HepG2 (cell line): ENCODE results near the gene MYH9.

Experiments used
- ADNP ChIP-seq: sonication (generic); formaldehyde crosslinking; IDR thresholded peaks from 2 replicates; pipeline ENCODE4 v1.4.0; 2020; ENCODE audit warnings: missing genetic modification reagents
- CTCF ChIP-seq: sonication (generic); formaldehyde crosslinking; IDR thresholded peaks from 2 replicates; pipeline ENCODE4 v1.5.0; 2020; ENCODE audit warnings: mild to moderate bottlenecking, missing genetic modification reagents, moderate library complexity
- EZH2 ChIP-seq: conservative IDR thresholded peaks from 2 replicates; pipeline ENCODE4 v1.6.1; 2012; ENCODE audit warnings: mild to moderate bottlenecking, low read depth, low read length, moderate library complexity
- MYC ChIP-seq: sonication (generic); formaldehyde crosslinking; IDR thresholded peaks from 2 replicates; pipeline ENCODE4 v1.9.0; 2021; ENCODE audit warnings: missing genetic modification reagents, borderline replicate concordance
- NCOA2 ChIP-seq: sonication (generic); formaldehyde crosslinking; IDR thresholded peaks from 2 replicates; pipeline ENCODE4 v1.8.0; 2022; ENCODE audit warnings: inconsistent platforms
- RNF2 ChIP-seq: fragments of 450-650 bp; conservative IDR thresholded peaks from 2 replicates; pipeline ENCODE4 v1.6.1; 2016; ENCODE audit warnings: low read depth
- SIN3A ChIP-seq: IDR thresholded peaks from 2 replicates; pipeline ENCODE4 v1.6.1; 2011; ENCODE audit warnings: low read depth, mild to moderate bottlenecking, control low read depth, low read length, borderline replicate concordance
- ZNF3 ChIP-seq: IDR thresholded peaks from 2 replicates; pipeline ENCODE4 v1.7.0; 2017; ENCODE audit warnings: inconsistent platforms
- ZNF740 ChIP-seq: sonication (generic); formaldehyde crosslinking; IDR thresholded peaks from 2 replicates; pipeline ENCODE4 v1.4.0; 2020; ENCODE audit warnings: missing genetic modification reagents
- ZXDC ChIP-seq: sonication (generic); formaldehyde crosslinking; IDR thresholded peaks from 2 replicates; pipeline ENCODE4 v1.5.0; 2020; ENCODE audit warnings: mild to moderate bottlenecking, missing genetic modification reagents
- TF ChIP-seq, protein P1 (sequence below): sonication (generic); formaldehyde crosslinking; IDR thresholded peaks from 2 replicates; pipeline ENCODE4 v1.4.0; 2020; ENCODE audit warnings: missing genetic modification reagents

DNA sequence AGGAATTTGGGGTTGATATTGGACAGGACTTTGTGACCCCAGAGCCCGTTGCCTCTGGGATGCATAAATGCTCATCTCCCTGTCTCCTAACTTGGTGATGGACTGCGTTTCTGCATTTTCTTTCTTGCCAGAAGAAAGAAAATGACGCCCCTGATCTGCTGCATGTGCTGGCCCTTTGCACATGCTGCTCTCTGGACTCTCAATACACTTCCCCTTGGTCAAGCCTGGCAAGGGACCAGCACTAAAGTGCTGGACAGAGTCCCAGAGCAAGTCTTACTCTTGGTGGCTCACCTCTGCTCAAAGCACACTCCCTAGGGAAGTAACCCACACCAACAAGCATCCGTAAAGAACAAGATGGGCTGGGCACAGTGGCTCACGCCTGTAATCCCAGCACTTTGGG lies 40.7 kb downstream of the MYH9 start:
- no peak for TF ChIP-seq EZH2
- TF ChIP-seq NCOA2 (CRISPR knock-in tag) = no peak
- TF ChIP-seq ADNP (CRISPR knock-in tag) = no peak
- no peak for TF ChIP-seq ZNF3 (CRISPR knock-in tag)
- TF ChIP-seq, protein P1, sequence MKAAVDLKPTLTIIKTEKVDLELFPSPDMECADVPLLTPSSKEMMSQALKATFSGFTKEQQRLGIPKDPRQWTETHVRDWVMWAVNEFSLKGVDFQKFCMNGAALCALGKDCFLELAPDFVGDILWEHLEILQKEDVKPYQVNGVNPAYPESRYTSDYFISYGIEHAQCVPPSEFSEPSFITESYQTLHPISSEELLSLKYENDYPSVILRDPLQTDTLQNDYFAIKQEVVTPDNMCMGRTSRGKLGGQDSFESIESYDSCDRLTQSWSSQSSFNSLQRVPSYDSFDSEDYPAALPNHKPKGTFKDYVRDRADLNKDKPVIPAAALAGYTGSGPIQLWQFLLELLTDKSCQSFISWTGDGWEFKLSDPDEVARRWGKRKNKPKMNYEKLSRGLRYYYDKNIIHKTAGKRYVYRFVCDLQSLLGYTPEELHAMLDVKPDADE (CRISPR knock-in tag) = no peak
- no peak for TF ChIP-seq SIN3A
- TF ChIP-seq MYC (CRISPR knock-in tag) = no peak
- no peak for TF ChIP-seq ZXDC
- TF ChIP-seq ZNF740 = no peak
- TF ChIP-seq RNF2 = no peak
- no peak for TF ChIP-seq CTCF (CRISPR knock-in tag)
